IMR-90 (cell line): ENCODE data around the gene LRRC37A. TPM values are rescaled to one million over a fixed set of nuclear protein-coding genes. Genes with fewer than 3 reads are reported as not detected.
"Not testable (repeated sequence)": the region's sequence is repeated elsewhere in the genome, so short reads cannot be mapped to it uniquely, and the experiment has no call there.

Source experiments
- ATAC-seq: fragments of 200-7000 bp; cut with Tn5 transposase; 2 replicates; pipeline ENCODE4 v1.9.1; 2020; ENCODE audit warnings: low read depth, mild to moderate bottlenecking, moderate library complexity
- BruUV-seq: library from RNA; stranded (reverse); fragments of 400-500 nt; replicated peaks from 2 replicates; lab custom pipeline; 2021; lab: Mats Ljungman, UMichigan
- CTCF ChIA-PET: fragments of 300-600 bp; formaldehyde crosslinking; extraction: SDS; loops from one replicate; lab custom pipeline; 2021; ENCODE audit warnings: antibody characterized with exemption; lab: Yijun Ruan, JAX
- POLR2A ChIA-PET: fragments of 300-600 bp; sonication (Branson Sonifier 250); formaldehyde crosslinking; loops from one replicate; lab custom pipeline; 2022; ENCODE audit warnings: antibody characterized with exemption; ENCODE audit not compliant: unreplicated experiment; lab: Charles Lee
- DNase-seq: peaks from one replicate; pipeline ENCODE4 v3.0.0; 2013
- H2AFZ ChIP-seq: replicated peaks from 2 replicates; pipeline ENCODE3; 2013; ENCODE audit warnings: low read length, mild to moderate bottlenecking; ENCODE audit not compliant: poor library complexity
- H2AK5ac ChIP-seq: 2 replicates; pipeline ENCODE4 v1.6.1; 2013; ENCODE audit warnings: low read depth, low read length, inconsistent platforms
- H2AK9ac ChIP-seq: replicated peaks from 2 replicates; pipeline ENCODE3; 2013; ENCODE audit warnings: mild to moderate bottlenecking, low read depth, low read length, moderate library complexity; ENCODE audit not compliant: poor library complexity
- H2BK120ac ChIP-seq: 2 replicates; pipeline ENCODE4 v1.6.1; 2013; ENCODE audit warnings: low read depth, low read length, inconsistent platforms
- H2BK15ac ChIP-seq: 3 replicates; pipeline ENCODE4 v1.6.1; 2013; ENCODE audit warnings: low read depth, low read length, inconsistent platforms
- H2BK20ac ChIP-seq: 2 replicates; pipeline ENCODE4 v1.6.1; 2013; ENCODE audit warnings: low read depth, mild to moderate bottlenecking, inconsistent platforms, low read length, moderate library complexity
- H2BK5ac ChIP-seq: 2 replicates; pipeline ENCODE4 v1.6.1; 2013; ENCODE audit warnings: mild to moderate bottlenecking, low read depth, low read length, inconsistent platforms; ENCODE audit not compliant: poor library complexity, severe bottlenecking
- H3K14ac ChIP-seq: replicated peaks from 2 replicates; pipeline ENCODE4 v1.6.1; 2013; ENCODE audit warnings: low read depth, low read length, inconsistent platforms
- H3K18ac ChIP-seq: 2 replicates; pipeline ENCODE4 v1.6.1; 2013; ENCODE audit warnings: low read depth, low read length, control low read depth
- H3K23ac ChIP-seq: 2 replicates; pipeline ENCODE4 v1.6.1; 2013; ENCODE audit warnings: low read depth, low read length, inconsistent platforms
- H3K27ac ChIP-seq: 2 replicates; pipeline ENCODE4 v1.5.1; 2013; ENCODE audit warnings: mild to moderate bottlenecking, control low read depth, low read length; ENCODE audit not compliant: insufficient read depth
- H3K27me3 ChIP-seq: 2 replicates; pipeline ENCODE4 v1.6.1; 2013; ENCODE audit warnings: low read length; ENCODE audit not compliant: control insufficient read depth, insufficient read depth
- H3K36me3 ChIP-seq: 2 replicates; pipeline ENCODE4 v1.6.1; 2013; ENCODE audit warnings: low read length, mixed read lengths; ENCODE audit not compliant: control insufficient read depth, insufficient read depth
- H3K4ac ChIP-seq: 2 replicates; pipeline ENCODE4 v1.6.1; 2013; ENCODE audit warnings: low read depth, low read length, inconsistent platforms
- H3K4me1 ChIP-seq: 2 replicates; pipeline ENCODE4 v1.6.1; 2013; ENCODE audit warnings: low read length, mixed read lengths; ENCODE audit not compliant: control insufficient read depth, insufficient read depth
- H3K4me2 ChIP-seq: 2 replicates; pipeline ENCODE4 v1.6.1; 2013; ENCODE audit warnings: low read depth, mild to moderate bottlenecking, control low read depth, low read length, moderate library complexity
- H3K4me3 ChIP-seq: 2 replicates; pipeline ENCODE4 v1.5.1; 2013; ENCODE audit warnings: low read depth, mild to moderate bottlenecking, control low read depth, low read length, moderate library complexity; ENCODE audit not compliant: insufficient read depth
- H3K56ac ChIP-seq: 2 replicates; pipeline ENCODE4 v1.6.1; 2013; ENCODE audit warnings: low read length, inconsistent platforms; ENCODE audit not compliant: insufficient read depth; ENCODE audit errors: extremely low read depth
- H3K79me1 ChIP-seq, 2 experiments: 2 replicates each; pipeline ENCODE4 v1.6.1; 2013; ENCODE audit warnings: low read length in 2 of 2, inconsistent platforms in 1 of 2, low read depth in 1 of 2
- H3K9ac ChIP-seq: 2 replicates; pipeline ENCODE4 v1.6.1; 2013; ENCODE audit warnings: low read depth, low read length, control low read depth
- H3K9me1 ChIP-seq: 2 replicates; pipeline ENCODE4 v1.6.1; 2013; ENCODE audit warnings: low read length, inconsistent platforms; ENCODE audit not compliant: insufficient read depth
- H3K9me3 ChIP-seq: 2 replicates; pipeline ENCODE4 v1.6.1; 2013; ENCODE audit warnings: low read length; ENCODE audit not compliant: control insufficient read depth, insufficient read depth
- H4K20me1 ChIP-seq: 2 replicates; pipeline ENCODE4 v1.6.1; 2013; ENCODE audit warnings: low read length, inconsistent platforms; ENCODE audit not compliant: insufficient read depth
- H4K5ac ChIP-seq: 2 replicates; pipeline ENCODE4 v1.6.1; 2013; ENCODE audit warnings: mild to moderate bottlenecking, low read depth, low read length, control low read depth
- H4K8ac ChIP-seq, 2 experiments: 2 replicates each; pipeline ENCODE4 v1.6.1; 2013; ENCODE audit warnings: low read depth in 2 of 2, low read length in 2 of 2, control low read depth in 1 of 2, inconsistent platforms in 1 of 2
- H4K91ac ChIP-seq: 2 replicates; pipeline ENCODE4 v1.6.1; 2013; ENCODE audit warnings: low read depth, low read length, inconsistent platforms; ENCODE audit not compliant: insufficient read depth
- WGBS, 2 experiments: methylation state at CpG; one replicate each; pipeline versions ENCODE4 v1.1.5 to v1.1.7; 2013; ENCODE audit warnings: missing lambda C conversion rate in 2 of 2; ENCODE audit not compliant: insufficient read length in 1 of 2; ENCODE audit errors: extremely low coverage in 2 of 2; 5-methylcytosine and 5-hydroxymethylcytosine counted together
- dilution Hi-C: fragments of 300-500 bp; cut with HindIII; formaldehyde crosslinking; loops from one replicate; pipeline ENCODE4 v1.14.3; 2018; ENCODE audit warnings: low sequenced_read_pairs; ENCODE audit not compliant: unreplicated experiment
- in situ Hi-C: fragments of 300-500 bp; cut with MboI; formaldehyde crosslinking; loops from 3 replicates; pipeline ENCODE4 v1.14.3; 2019; ENCODE audit warnings: low sequenced_read_pairs, inconsistent platforms, mixed read lengths
- intact Hi-C: fragments of 100-400 bp; cut with micrococcal nuclease; formaldehyde crosslinking; loops from 2 replicates; pipeline ENCODE4 v1.10.0; 2022
- polyA plus RNA-seq, 3 experiments: library from polyadenylated mRNA; depleted of rRNA; stranded (reverse); fragments of >200 nt; gene quantifications; 2 replicates each; pipeline ENCODE4 v1.2.3, GENCODE V29; 2012; ENCODE audit warnings: low replicate concordance in 1 of 3
- total RNA-seq: library from RNA; depleted of rRNA; stranded (reverse); fragments of >200 nt; gene quantifications from 2 replicates; pipeline ENCODE4 v1.2.3, GENCODE V29; 2012

Gene LRRC37A
- total and polyA plus RNA-seq, 2 of the 4 experiments (the other 2 are of a cell fraction) = 0.72 to 0.91 TPM

- intact Hi-C loops, ATAC-seq, H4K20me1 ChIP-seq, H4K5ac ChIP-seq, H4K8ac ChIP-seq, H3K4ac ChIP-seq, H3K4me2 ChIP-seq, H2AFZ ChIP-seq, in situ Hi-C loops, POLR2A ChIA-PET, H3K14ac ChIP-seq, H3K23ac ChIP-seq, H3K56ac ChIP-seq, H3K9ac ChIP-seq, H3K4me3 ChIP-seq, H3K18ac ChIP-seq, H3K9me3 ChIP-seq, H2BK20ac ChIP-seq, H3K4me1 ChIP-seq, DNase-seq, H3K79me1 ChIP-seq, H2BK15ac ChIP-seq, dilution Hi-C loops, CTCF ChIA-PET, H2AK5ac ChIP-seq, H2BK5ac ChIP-seq, H3K27ac ChIP-seq, H3K36me3 ChIP-seq, H3K27me3 ChIP-seq, H2BK120ac ChIP-seq, H3K9me1 ChIP-seq, H4K91ac ChIP-seq, BruUV-seq, H2AK9ac ChIP-seq: not testable (repeated sequence)
- WGBS, 2 experiments = no CpG with 5 or more reads among the region's 4 CpGs
Measured at GRCh38 chr17:46353856-46354255, 58.9 kb downstream of the LRRC37A start.

GRCh38 chr17:46361145-46361735 lies 66.3 kb downstream of the LRRC37A start:
- H2AK9ac ChIP-seq, H3K27me3 ChIP-seq, DNase-seq, H3K23ac ChIP-seq, H3K56ac ChIP-seq, H3K9me3 ChIP-seq, H3K18ac ChIP-seq, H4K20me1 ChIP-seq, intact Hi-C loops, H4K8ac ChIP-seq, H3K4me1 ChIP-seq, H3K27ac ChIP-seq, H3K9ac ChIP-seq, H2BK120ac ChIP-seq, BruUV-seq, in situ Hi-C loops, H3K14ac ChIP-seq, H3K9me1 ChIP-seq, H4K91ac ChIP-seq, H2BK5ac ChIP-seq, dilution Hi-C loops, H2BK20ac ChIP-seq, H3K4ac ChIP-seq, H2AK5ac ChIP-seq, H3K4me2 ChIP-seq, H3K79me1 ChIP-seq, H2AFZ ChIP-seq, H3K4me3 ChIP-seq, POLR2A ChIA-PET, CTCF ChIA-PET, H4K5ac ChIP-seq, H3K36me3 ChIP-seq, H2BK15ac ChIP-seq: not testable (repeated sequence)
- no CpG with 5 or more reads among the region's 42 CpGs for WGBS, 2 experiments
- peak; percentile 28 for ATAC-seq
